ENCODE data around the gene DHRS7B. TPM values are rescaled to one million over a fixed set of nuclear protein-coding genes. Genes with fewer than 3 reads are reported as not detected.

The DHRS7B gene
- total RNA-seq, 6 experiments from 2014 or later = 10.1 to 34.2 (median 14.8) TPM

DNA sequence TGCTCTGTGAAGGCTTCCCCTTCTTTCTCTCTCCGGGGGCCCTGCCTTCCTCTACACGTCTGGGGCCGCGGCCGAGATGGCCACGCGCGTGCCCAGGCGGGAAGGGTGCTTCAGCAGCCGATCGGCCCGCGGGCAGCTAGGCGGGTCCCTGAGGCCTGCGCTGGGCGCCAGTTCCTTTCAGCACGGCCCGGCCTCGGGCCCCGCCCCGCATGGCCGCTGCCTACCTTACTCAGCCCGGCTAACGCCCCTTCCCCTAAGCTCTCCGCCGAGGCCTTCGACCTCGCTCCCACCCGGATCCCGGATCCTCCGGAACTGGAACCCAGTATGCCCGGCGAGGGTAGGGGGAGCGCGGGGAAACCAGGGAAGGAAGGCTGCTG is 86.9 kb downstream of the DHRS7B start:
- peaks cover 0 to 27% (median 3%) of the 10 kb centered on the region in 4 donors for H3K4me1 ChIP-seq
- peaks cover 0 to 14% (median 0%) of the 10 kb centered on the region in 4 donors for H3K36me3 ChIP-seq
- intact Hi-C loops (cut with DNase I) = no loop called here
- ATAC-seq = peak; percentile 34 to 49 (median 36)
- H3K27me3 ChIP-seq = no peaks in the 10 kb centered on the region
- peak in 2 of 3 donors; percentile 52 to 66 for DNase-seq
- H3K4me3 ChIP-seq = peak overlapping the region; percentile 80 to 100 (median 90)
- WGBS (ENCODE audit: insufficient coverage, low coverage, low lambda C conversion rate, missing lambda C conversion rate) = no CpG with 5 or more reads among the region's 35 CpGs
- peak overlapping the region; percentile 85 to 90 (median 86) for H3K27ac ChIP-seq
- no peaks in the 10 kb centered on the region for H3K9me3 ChIP-seq
- TF ChIP-seq, protein P1, sequence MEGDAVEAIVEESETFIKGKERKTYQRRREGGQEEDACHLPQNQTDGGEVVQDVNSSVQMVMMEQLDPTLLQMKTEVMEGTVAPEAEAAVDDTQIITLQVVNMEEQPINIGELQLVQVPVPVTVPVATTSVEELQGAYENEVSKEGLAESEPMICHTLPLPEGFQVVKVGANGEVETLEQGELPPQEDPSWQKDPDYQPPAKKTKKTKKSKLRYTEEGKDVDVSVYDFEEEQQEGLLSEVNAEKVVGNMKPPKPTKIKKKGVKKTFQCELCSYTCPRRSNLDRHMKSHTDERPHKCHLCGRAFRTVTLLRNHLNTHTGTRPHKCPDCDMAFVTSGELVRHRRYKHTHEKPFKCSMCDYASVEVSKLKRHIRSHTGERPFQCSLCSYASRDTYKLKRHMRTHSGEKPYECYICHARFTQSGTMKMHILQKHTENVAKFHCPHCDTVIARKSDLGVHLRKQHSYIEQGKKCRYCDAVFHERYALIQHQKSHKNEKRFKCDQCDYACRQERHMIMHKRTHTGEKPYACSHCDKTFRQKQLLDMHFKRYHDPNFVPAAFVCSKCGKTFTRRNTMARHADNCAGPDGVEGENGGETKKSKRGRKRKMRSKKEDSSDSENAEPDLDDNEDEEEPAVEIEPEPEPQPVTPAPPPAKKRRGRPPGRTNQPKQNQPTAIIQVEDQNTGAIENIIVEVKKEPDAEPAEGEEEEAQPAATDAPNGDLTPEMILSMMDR (IDR thresholded peaks at IDR 0.05) = no peak
- TF ChIP-seq POLR2A (IDR thresholded peaks at IDR 0.05) = no peak

DNA sequence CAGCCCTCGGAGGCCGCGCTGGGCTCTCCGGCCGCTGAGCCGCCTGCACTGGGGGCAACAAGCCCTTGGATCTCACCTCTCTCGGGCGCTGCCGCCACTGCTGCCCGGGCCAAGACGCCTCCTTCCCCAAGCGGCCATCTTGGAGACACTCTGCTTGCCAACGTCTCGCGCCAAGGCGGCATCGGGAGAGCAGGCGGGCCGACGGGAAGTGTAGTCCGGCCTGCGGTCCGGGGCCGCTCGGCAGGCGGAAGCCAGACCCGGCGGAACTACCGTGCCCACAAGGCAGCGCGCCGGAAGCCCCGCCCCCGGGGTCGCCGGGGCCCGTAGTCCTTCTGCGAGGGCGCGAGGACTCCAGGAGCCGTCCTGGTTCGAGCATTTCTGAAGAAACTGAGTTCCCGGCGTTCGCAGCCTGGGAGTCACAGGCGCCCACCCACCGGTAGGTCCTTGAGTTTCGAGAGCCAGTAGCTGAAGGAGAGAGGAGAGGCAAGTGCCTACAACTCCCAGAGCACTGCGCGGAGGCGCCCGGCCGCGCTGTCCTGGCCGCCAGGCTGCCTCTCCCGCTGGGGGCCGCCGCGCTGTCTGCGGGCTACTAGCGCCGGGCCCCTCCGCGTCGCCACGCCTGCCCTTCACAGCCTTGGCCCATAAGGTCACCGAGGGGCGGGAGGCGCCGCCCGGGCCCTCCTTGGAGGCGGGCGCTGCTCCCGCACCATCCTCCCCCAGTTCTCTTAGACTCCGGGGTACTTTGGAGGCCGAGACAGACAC is 87.4 kb downstream of the DHRS7B start, which contains the start of gene TMEM11:
TSS of gene TMEM11 (minus strand) at position 147 of the 762 bp plus-strand sequence. CDS start at position 138, 9 bp downstream.
- TF ChIP-seq, protein P1 (IDR thresholded peaks at IDR 0.05) = peak in 2 of 4 donors; percentile 13 to 20
- peak; percentile 58 for TF ChIP-seq POLR2A (IDR thresholded peaks at IDR 0.05)
- Histone ChIP-seq H3K4me1 (peaks cover 0 to 27% (median 3%) of the 10 kb centered on the region in 4 donors), H3K27ac (peak within 1 kb of the TSS; percentile 85 to 90 (median 86)), H3K36me3 (peaks cover 0 to 14% (median 0%) of the 10 kb centered on the region in 4 donors), H3K9me3 (no peaks in the 10 kb centered on the region), H3K4me3 (peak within 1 kb of the TSS; percentile 80 to 100 (median 90)), H3K27me3 (no peaks in the 10 kb centered on the region)
- ATAC-seq (peak; percentile 95 to 97 (median 96)), DNase-seq (peak; percentile 96 to 98 (median 97))
- WGBS (ENCODE audit: insufficient coverage, low coverage, low lambda C conversion rate, missing lambda C conversion rate) = 0% methylated on average over 6 of the region's 76 CpGs
- intact Hi-C loops (cut with DNase I) = no loop called here

DNA sequence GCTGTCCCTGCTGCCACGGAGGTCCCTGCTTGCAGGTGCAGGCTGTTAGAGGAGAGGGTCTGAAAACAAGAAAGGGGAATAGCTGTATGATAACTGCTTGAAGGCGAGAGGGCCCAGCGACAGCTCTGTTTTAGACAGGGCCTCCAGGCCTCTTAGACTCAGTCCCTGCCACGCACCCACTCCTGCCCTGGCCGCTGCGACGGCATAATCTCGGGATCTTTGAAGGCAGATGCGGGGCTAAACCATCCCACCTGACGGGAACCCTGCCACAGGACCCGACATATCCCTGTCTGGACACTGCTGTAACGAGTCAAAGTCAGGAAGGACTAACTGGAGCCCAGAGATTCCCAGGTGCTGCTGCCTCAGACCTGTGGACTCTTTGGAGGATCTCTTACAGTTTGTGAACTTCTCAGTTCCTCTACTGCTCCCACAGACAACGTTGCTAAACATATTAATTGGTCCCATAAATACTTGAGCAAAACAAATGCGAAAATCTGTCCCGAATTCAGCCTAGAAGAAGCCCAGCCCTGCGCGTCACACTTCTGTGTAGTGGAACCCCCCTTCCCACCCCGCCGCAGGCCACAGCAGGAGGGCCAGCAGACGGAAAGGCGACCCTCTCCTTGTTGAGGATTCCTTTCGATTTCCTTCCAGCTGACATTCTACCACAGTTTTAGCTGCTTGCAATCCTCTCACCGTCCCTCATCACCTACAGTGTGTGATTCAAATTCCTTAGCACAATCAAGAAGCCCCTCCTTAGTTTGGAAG is 88.2 kb downstream of the DHRS7B start:
- Histone ChIP-seq H3K9me3 (no peaks in the 10 kb centered on the region), H3K27ac (peak overlapping the region; percentile 85 to 90 (median 86)), H3K4me1 (peaks cover 0 to 27% (median 3%) of the 10 kb centered on the region in 4 donors), H3K27me3 (no peaks in the 10 kb centered on the region), H3K36me3 (peaks cover 0 to 8% (median 0%) of the 10 kb centered on the region in 4 donors), H3K4me3 (peak overlapping the region; percentile 80 to 100 (median 90))
- ATAC-seq = peak; percentile 0 to 7 (median 3)
- TF ChIP-seq, protein P1 (IDR thresholded peaks at IDR 0.05) = no peak
- TF ChIP-seq POLR2A (IDR thresholded peaks at IDR 0.05) = no peak
- WGBS (ENCODE audit: insufficient coverage, low coverage, low lambda C conversion rate, missing lambda C conversion rate) = 48% methylated on average over 6 of the region's 23 CpGs
- DNase-seq = peak in 1 of 3 donors; percentile 62
- intact Hi-C loops (cut with DNase I) = no loop called here

DNA sequence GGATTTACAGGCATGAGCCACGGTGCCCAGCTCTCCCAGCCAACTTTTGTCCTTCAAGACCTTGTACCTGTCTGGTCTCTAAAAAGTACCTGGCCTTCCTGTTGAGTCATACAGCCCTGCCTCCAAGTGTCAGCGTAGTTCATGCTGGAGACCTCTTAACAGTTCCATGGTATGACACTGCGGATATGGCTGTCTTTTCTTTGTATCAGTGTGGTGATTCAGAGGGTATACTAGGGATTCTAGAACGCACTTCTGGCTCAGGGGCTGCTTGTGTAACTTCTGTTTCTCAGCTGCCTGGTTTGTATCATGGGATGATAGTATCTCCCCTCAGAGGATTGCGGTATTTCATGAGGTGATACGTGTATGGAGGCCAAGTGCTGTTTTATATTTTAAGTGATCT is 89.2 kb downstream of the DHRS7B start:
- H3K27ac ChIP-seq = no peak overlapping the region
- no peaks in the 10 kb centered on the region for H3K9me3 ChIP-seq
- no peaks in the 10 kb centered on the region for H3K27me3 ChIP-seq
- no peak overlapping the region for H3K4me3 ChIP-seq
- DNase-seq = no peak
- intact Hi-C loops (cut with DNase I) = no loop called here
- peaks cover 0 to 22% (median 3%) of the 10 kb centered on the region in 4 donors for H3K4me1 ChIP-seq
- peaks cover 0 to under 1% (median 0%) of the 10 kb centered on the region in 4 donors for H3K36me3 ChIP-seq
- 83% methylated on average over 6 of the region's 6 CpGs for WGBS (ENCODE audit: insufficient coverage, low coverage, low lambda C conversion rate, missing lambda C conversion rate)
- no peak for ATAC-seq
- TF ChIP-seq POLR2A (IDR thresholded peaks at IDR 0.05) = no peak
- TF ChIP-seq, protein P1 (IDR thresholded peaks at IDR 0.05) = no peak

Data from right lobe of liver (tissue), 6 donors.